ENCODE measurements around the gene LIN54.
"Not testable (repeated sequence)": the region's sequence is repeated elsewhere in the genome, so short reads cannot be mapped to it uniquely, and the experiment has no call there.

LIN54 gene

DNA sequence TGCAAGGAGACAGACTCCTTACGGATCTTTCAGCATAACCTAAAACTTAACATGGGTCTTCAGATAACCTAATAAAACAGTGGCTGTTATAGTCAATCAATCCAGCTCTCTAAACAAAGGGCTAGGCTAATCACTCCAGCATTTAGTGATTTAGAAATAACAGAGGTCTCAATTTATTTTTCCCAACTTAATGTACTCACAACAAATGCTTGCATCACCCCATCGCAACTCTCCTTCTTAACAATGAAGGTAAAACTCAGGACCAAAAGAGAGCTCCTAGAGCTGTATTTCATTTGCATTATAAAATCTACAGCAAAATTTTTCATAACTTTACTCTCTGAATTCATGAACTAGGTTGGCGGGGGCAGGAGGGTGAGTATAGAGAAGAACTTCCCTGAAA, 1.1 kb downstream of the LIN54 start:
- in situ Hi-C loops (cut with HindIII; ENCODE audit: low pct_ligation_motif_present, low sequenced_read_pairs) = no loop called here
- no peak for DNase-seq
- TF ChIP-seq, protein P1, sequence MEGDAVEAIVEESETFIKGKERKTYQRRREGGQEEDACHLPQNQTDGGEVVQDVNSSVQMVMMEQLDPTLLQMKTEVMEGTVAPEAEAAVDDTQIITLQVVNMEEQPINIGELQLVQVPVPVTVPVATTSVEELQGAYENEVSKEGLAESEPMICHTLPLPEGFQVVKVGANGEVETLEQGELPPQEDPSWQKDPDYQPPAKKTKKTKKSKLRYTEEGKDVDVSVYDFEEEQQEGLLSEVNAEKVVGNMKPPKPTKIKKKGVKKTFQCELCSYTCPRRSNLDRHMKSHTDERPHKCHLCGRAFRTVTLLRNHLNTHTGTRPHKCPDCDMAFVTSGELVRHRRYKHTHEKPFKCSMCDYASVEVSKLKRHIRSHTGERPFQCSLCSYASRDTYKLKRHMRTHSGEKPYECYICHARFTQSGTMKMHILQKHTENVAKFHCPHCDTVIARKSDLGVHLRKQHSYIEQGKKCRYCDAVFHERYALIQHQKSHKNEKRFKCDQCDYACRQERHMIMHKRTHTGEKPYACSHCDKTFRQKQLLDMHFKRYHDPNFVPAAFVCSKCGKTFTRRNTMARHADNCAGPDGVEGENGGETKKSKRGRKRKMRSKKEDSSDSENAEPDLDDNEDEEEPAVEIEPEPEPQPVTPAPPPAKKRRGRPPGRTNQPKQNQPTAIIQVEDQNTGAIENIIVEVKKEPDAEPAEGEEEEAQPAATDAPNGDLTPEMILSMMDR (IDR thresholded peaks at IDR 0.05; ENCODE audit: low read depth, low read length, missing control alignments) = no peak
- Histone ChIP-seq H3K27me3 (replicated peaks) (no peaks in the 10 kb centered on the region), H3K4me3 (ENCODE audit: low read depth, low read length) (peak overlapping the region; percentile 69), H3K36me3 (replicated peaks) (no peaks in the 10 kb centered on the region), H3K27ac (peak overlapping the region; percentile 95)

DNA sequence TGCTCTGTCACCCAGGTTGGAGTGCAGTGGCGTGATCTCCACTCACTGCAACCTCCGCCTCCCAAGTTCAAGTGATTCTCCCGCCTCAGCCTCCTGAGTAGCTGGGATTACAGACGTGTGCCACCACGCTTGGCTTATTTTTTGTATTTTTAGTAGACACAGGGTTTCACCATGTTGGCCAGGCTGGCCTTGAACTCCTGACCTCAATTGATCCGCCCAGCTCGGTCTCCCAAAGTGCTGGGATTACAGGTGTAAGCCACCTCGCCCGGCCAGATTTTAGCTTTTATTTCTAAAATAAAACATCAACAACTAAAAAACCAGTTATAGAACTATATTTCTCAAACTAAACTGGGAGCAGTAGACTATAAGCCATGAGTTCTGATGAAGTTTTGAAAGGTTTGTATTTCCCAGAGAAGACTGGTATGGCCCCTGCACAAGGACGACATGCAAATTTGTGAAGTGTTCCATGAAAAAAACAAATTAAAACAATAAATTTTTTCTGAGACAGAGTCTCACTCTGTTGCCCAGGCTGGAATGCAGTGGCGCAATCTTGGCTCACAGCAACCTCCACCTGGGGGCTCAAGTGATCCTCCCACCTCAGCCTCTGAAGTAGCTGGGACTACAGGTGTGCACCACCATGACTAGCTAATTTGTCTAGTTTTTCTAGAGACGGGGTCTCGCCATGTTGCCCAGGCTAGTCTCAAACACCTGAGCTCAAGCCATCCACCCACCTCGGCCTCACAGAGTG, 7.4 kb downstream of the LIN54 start:
- H3K27ac ChIP-seq; H3K27me3 ChIP-seq (replicated peaks); in situ Hi-C loops (cut with HindIII; ENCODE audit: low pct_ligation_motif_present, low sequenced_read_pairs); H3K36me3 ChIP-seq (replicated peaks); H3K4me3 ChIP-seq (ENCODE audit: low read depth, low read length); DNase-seq: not testable (repeated sequence)

DNA sequence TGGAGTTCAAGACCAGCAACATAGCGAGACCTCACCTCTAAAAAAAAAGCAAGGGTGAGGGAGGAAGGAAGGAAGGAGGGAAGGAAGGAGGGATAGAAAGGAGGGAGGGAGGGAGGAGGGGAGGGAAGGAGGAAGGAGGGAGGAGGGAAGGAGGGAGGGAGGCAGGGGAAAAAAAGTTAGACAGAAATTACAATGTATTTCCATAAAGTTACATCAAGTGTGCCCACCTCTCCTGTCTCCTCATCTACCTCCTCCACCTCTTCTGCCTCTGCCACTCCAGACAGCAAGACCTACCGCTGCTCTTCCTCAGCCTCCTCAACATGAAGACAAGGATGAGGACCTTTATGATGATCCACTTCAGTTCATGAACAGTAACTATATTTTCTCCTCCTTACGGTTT, 8.3 kb downstream of the LIN54 start:
- in situ Hi-C loops (cut with HindIII; ENCODE audit: low pct_ligation_motif_present, low sequenced_read_pairs) = no loop called here
- TF ChIP-seq, protein P1 (IDR thresholded peaks at IDR 0.05; ENCODE audit: low read depth, low read length, missing control alignments) = no peak
- H3K27ac ChIP-seq = no peak overlapping the region
- no peaks in the 10 kb centered on the region for H3K27me3 ChIP-seq (replicated peaks)
- H3K36me3 ChIP-seq (replicated peaks) = no peaks in the 10 kb centered on the region
- no peak overlapping the region for H3K4me3 ChIP-seq (ENCODE audit: low read depth, low read length)
- no peak for DNase-seq

DNA sequence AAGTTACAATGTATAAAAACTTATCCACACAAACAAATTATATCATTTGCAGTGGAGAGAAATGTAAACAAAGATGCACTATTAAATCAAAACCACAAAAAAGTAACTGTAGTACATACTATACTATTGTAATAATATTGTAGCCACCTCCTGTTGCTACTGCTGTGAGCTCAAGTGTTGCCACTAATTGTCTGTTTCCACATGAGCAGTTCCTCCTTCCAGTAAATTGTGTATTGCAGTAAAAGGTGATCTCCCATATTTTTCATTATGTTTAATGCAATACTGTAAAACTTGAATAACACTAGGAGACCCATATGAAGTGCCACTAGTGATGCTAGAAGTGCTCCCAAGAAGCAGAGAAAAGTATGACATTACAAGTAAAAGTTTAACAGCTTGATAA, 11.7 kb downstream of the LIN54 start:
- DNase-seq = no peak
- in situ Hi-C loops (cut with HindIII; ENCODE audit: low pct_ligation_motif_present, low sequenced_read_pairs) = no loop called here
- H3K27ac ChIP-seq = no peak overlapping the region
- H3K27me3 ChIP-seq (replicated peaks) = no peaks in the 10 kb centered on the region
- TF ChIP-seq, protein P1 (IDR thresholded peaks at IDR 0.05; ENCODE audit: low read depth, low read length, missing control alignments) = no peak
- H3K36me3 ChIP-seq (replicated peaks) = no peaks in the 10 kb centered on the region
- H3K4me3 ChIP-seq (ENCODE audit: low read depth, low read length) = no peak overlapping the region

DNA sequence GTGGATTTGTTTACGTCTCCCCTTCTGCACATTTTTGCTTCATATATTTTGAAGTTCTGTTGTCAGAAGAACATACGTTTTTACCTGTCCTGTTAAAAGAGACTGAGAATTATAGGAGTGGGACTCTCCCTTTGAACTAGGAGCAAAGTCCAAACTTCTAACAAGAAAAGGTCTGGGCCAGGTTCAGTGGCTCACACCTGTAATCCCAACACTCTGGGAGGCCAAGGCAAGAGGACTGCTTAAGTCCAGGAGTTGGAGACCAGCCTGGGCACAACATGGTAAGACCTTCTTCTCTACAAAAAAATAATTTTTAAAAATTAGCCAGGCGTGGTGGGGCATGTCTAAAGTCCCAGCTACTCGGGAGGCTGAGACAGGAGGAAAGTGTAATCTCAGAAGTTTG, 15.8 kb downstream of the LIN54 start:
- TF ChIP-seq, protein P1 (IDR thresholded peaks at IDR 0.05; ENCODE audit: low read depth, low read length, missing control alignments) = no peak
- Histone ChIP-seq H3K27ac (no peak overlapping the region), H3K36me3 (replicated peaks) (no peaks in the 10 kb centered on the region), H3K4me3 (ENCODE audit: low read depth, low read length) (no peak overlapping the region), H3K27me3 (replicated peaks) (no peaks in the 10 kb centered on the region)
- no peak for DNase-seq
- in situ Hi-C loops (cut with HindIII; ENCODE audit: low pct_ligation_motif_present, low sequenced_read_pairs) = no loop called here

DNA sequence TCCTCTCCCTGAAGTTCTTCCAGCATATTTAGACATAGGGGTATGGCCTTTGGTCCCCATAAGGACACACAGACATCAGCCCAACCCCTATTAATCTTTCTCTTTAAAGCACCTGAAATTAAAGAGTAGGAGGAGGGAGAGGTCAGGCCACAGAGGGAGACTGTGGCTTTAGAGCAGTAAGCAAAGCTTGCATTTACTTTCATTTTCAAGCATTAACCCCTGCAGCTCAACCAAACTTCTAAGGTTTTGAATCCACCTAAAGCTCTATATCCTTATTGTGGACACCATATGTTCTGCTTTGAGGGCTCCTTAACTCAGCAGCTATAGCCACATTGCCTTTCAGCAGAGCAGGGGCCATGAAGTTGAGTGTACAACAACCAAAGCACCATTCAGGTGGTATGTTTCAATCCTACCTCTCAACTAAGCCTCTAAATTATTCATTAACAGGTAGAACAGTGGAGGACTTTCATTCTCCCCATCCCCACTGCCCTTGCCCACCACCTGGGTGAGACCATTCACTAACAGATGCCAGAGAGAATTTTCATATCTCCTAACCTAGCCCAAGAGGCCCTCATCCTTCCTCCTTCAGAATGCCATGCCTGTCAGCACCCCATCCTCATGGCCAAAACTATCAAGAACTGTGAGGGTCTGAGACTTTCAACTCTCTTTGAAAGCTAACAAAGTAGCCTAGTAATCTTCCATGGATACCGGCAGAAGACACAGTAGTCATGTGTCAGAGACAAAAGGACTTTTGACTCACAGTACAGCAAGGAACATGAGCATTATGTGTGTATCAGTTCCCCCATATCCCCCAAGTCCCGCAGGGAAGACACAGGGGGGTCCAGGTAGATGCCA, 20.8 kb downstream of the LIN54 start:
- TF ChIP-seq, protein P1 (IDR thresholded peaks at IDR 0.05; ENCODE audit: low read depth, low read length, missing control alignments) = no peak
- in situ Hi-C loops (cut with HindIII; ENCODE audit: low pct_ligation_motif_present, low sequenced_read_pairs) = no loop called here
- no peak overlapping the region for H3K27ac ChIP-seq
- no peaks in the 10 kb centered on the region for H3K36me3 ChIP-seq (replicated peaks)
- H3K4me3 ChIP-seq (ENCODE audit: low read depth, low read length) = no peak overlapping the region
- no peak for DNase-seq
- H3K27me3 ChIP-seq (replicated peaks) = no peaks in the 10 kb centered on the region

All from brain microvascular endothelial cell (primary cell).